Renal cortex interstitium (tissue), 11 donors: Measurements from ENCODE around the gene GCHFR. TPM values are rescaled to one million over a fixed set of nuclear protein-coding genes. Genes with fewer than 3 reads are reported as not detected.
A peak's percentile ranks its signal among the peaks of the same experiment; 100 is the strongest.

Source experiments
- DNase-seq, 11 donors: peaks; one replicate each; pipeline ENCODE4 v3.0.0-alpha.2; 2013; ENCODE audit warnings: low read depth in 9 of 11, low spot score in 4 of 11; ENCODE audit errors: extremely low read depth in 1 of 11
- polyA plus RNA-seq, 3 donors: library from polyadenylated mRNA; unstranded; fragments of 120-200 nt; gene quantifications; one replicate each; pipeline ENCODE4 v1.2.1, GENCODE V29; 2013; ENCODE audit not compliant: insufficient read length in 3 of 3

GCHFR gene
- polyA plus RNA-seq, 3 donors = 29.7 to 53.1 (median 44.7) TPM

GRCh38 chr15:40769274-40770146 is 5.6 kb downstream of the GCHFR start, which contains the start of gene C15orf62:
TSS of gene C15orf62 (plus strand) at chr15:40769980. CDS start at chr15:40770496, 516 bp downstream.
- peak in 4 of 11 donors; percentile 63 to 74 (median 69) for DNase-seq

- no peak for DNase-seq
Observed at GRCh38 chr15:40770147-40770721, 6.4 kb downstream of the GCHFR start.

GRCh38 chr15:40771242-40771641 is 7.4 kb downstream of the GCHFR start:
- DNase-seq = no peak

- DNase-seq = no peak
Observed at GRCh38 chr15:40772014-40772413, 8.1 kb downstream of the GCHFR start.

GRCh38 chr15:40773496-40773895 is 9.6 kb downstream of the GCHFR start:
- DNase-seq = no peak

- no peak for DNase-seq
Observed at GRCh38 chr15:40773902-40774301, 10.0 kb downstream of the GCHFR start.

GRCh38 chr15:40775007-40775406 is 11.1 kb downstream of the GCHFR start:
- no peak for DNase-seq

- DNase-seq = no peak
Observed at GRCh38 chr15:40775740-40776536, 12.1 kb downstream of the GCHFR start.

GRCh38 chr15:40776537-40777141 is 12.8 kb downstream of the GCHFR start:
- no peak for DNase-seq

- DNase-seq = peak in 1 of 11 donors; percentile 51
Observed at GRCh38 chr15:40782609-40783227, 18.9 kb downstream of the GCHFR start.

- DNase-seq = no peak
Observed at GRCh38 chr15:40785164-40785563, 21.3 kb downstream of the GCHFR start.

GRCh38 chr15:40785814-40786213 is 21.9 kb downstream of the GCHFR start:
- no peak for DNase-seq

GRCh38 chr15:40787344-40787841 is 23.5 kb downstream of the GCHFR start:
- DNase-seq = peak in 1 of 11 donors; percentile 58

- no peak for DNase-seq
Observed at GRCh38 chr15:40787991-40788390, 24.1 kb downstream of the GCHFR start.

GRCh38 chr15:40789119-40789518 is 25.3 kb downstream of the GCHFR start:
- no peak for DNase-seq

GRCh38 chr15:40789999-40790398 is 26.1 kb downstream of the GCHFR start:
- no peak for DNase-seq

GRCh38 chr15:40790718-40791117 is 26.9 kb downstream of the GCHFR start:
- DNase-seq = no peak

GRCh38 chr15:40792394-40792793 is 28.5 kb downstream of the GCHFR start:
- no peak for DNase-seq
